Lung microvascular endothelial cell (primary cell): Measurements from ENCODE around the gene TP53BP2. TPM values are rescaled to one million over a fixed set of nuclear protein-coding genes. Genes with fewer than 3 reads are reported as not detected.
A peak's percentile ranks its signal among the peaks of the same experiment; 100 is the strongest.
"Not testable (repeated sequence)": the region's sequence is repeated elsewhere in the genome, so short reads cannot be mapped to it uniquely, and the experiment has no call there.

Experiments
- DNase-seq, 2 donors: peaks; one replicate each; pipeline versions ENCODE4 v3.0.0 to v3.0.0-alpha.2; 2010; ENCODE audit warnings: low read depth in 2 of 2
- total RNA-seq: library from RNA; depleted of rRNA; stranded (reverse); fragments of >200 nt; gene quantifications from 2 replicates; pipeline ENCODE4 v1.2.1, GENCODE V29; 2014

Gene TP53BP2
- total RNA-seq, 1 donor from 2014 or later = 21.8 TPM

DNA sequence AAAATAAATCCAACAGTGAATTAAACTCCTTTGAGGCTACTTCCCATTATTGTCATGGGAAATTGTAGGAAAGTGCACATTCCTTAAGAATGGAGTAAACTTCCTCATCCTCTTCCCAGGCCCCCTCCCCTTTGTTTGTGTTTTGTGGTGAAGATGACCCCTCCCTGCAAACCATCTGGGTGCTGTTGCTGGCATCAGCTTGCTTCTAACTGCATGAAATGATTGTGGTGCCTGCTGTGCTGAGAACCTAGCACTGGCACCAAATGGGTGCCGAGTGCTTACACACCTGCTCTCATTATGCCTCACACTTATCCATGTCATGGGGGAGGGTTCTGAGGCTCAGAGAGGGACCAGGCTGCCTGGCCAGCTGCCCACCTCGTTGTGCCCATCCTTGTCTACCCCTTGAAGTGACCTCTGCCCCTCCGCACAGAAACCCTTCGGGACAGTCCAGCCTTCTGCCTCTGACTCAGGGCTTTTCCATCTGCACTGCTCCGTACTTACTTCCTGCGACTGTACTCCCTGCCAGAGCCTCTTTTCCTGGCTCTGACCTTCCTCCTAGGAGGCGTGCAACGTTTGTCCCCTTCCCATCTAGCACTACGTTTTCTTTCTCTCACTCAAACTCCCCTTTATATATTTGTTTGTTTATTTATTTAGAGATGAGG, 102.8 kb downstream of the TP53BP2 start:
- peak; percentile 39 to 75 for DNase-seq

DNA sequence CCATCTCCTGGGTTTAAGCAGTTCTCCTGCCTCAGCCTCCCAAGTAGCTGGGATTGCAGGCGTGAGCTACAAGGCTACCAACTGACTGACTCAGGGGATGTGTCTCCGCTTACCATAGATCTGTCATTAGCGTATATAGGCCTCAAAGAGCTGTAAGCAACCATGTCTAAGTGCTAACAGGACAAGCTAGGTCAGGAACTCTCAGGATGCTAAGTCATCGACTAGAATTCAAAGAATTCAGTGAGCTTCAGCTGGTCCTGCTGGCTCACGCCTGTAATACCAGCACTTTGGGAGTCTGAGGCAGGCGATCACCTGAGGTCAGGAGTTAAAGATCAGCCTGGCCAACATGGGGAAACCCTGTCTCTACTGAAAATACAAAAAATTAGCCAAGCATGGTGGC, 103.9 kb downstream of the TP53BP2 start:
- peak in 1 of 2 donors; percentile 88 for DNase-seq

- DNase-seq = not testable (repeated sequence)
Measured at GRCh38 chr1:223740038-223740736, 105.6 kb downstream of the TP53BP2 start.

- peak; percentile 56 to 58 for DNase-seq
Measured at GRCh38 chr1:223739366-223740037, 106.2 kb downstream of the TP53BP2 start.

DNA sequence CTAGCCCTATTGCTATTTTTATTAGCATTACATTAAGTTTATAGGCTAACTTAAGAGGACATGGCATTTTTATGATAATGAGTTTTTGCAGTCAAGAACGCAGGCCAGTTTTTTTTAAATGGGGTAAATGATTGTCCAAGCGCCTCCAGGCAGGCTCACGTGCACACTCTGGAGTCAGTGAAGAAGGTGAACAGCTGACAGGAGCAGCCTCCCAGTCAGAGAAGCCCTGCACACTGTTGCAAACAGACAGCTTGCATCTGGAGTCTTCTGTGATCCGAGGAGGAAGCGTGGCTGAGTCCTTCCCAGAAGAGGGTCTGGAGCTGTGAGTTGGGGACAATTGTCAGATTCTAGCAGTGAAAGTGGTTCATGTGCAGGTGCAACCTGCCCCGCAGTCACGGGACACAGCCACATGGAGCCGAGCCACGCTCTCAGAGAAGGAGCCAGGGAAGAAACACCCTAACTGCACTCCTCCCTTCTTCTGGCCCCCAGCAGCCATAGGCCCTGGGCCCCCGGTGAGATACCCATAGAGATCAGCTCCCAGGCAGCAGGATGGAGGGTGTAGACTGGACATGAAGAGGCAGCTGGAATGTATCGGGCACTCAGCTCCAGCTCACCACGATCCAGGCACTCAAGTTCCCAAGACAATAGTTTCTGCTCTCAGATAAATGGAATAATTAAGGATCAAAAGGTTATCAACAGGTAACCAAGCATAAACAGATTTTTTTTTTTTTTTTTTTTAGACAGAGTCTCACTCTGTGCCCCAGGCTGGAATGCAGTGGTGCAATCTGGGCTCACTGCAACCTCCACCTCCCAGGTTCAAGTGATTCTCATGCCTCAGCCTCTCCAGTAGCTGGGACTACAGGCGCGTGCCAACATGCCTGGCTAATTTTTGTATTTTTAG, 107.0 kb downstream of the TP53BP2 start:
- DNase-seq = no peak

DNA sequence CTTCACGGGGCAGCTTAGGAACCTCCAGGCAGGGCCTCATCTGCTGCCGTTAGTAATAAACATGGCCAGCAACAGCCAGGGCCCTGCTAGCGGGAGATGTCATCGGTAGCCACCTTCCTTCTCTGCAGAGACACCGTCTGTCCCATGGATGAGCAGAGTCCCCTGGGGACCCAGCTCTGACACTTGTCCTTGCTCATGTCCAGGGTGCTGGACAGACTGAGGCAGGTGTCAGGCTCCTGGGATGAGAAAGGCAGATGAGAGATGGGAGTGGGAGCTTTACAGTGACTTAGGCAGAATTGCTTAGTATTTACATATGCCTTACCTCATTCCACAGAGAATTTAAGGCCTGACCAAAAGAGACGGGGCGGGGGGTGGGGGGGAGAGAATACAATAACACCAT, 108.4 kb downstream of the TP53BP2 start:
- DNase-seq = no peak

GRCh38 chr1:223736638-223737037, 109.1 kb downstream of the TP53BP2 start:
- DNase-seq = not testable (repeated sequence)

DNA sequence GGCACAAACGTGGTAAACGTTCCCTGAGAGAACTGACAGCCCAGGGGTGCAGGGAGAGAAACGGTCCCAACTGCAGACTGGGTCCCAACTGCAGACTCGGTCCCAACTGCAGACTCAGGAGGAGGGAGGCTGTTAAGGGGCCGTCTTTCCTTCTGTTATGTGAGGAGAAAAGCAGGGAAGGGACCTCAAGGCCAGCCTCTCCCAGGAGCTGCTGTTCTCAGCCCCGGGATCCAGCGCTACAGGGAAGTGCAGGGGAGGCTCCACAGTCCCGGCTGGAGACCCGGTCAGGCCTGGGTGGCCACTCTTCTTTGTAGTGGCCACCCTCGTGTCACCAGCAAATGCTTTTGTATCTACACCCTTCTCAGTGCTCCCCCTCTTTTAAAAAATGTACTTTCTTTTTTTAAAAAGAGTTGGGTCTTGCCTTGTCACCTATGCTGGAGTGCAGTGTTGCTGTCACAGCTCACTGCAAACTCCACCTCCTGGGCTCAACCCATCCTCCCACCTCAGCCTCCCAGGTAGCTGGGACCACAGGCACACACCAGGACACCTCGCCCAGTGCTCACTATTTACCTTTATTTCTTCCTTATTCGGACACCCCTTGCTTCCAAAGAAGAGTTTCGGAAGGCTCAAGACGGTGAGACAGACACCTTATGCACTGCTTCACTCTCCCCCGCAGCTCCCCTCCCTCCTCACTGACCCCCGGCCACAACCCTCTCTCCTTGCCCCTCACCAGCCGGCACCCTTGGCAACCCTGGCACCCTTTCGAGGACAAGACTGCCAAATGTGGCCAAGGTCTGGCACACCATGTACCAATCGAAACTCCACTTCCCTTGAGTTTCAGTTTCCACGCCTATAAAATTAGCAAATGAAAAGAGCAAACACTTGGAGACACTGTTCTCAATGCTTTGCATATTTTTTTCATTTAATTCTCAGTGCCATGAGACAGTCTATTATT, 111.6 kb downstream of the TP53BP2 start:
- DNase-seq = no peak

- DNase-seq = peak; percentile 58 to 78
Measured at GRCh38 chr1:223732993-223733798, 112.6 kb downstream of the TP53BP2 start.

GRCh38 chr1:223731133-223731770, 114.5 kb downstream of the TP53BP2 start:
- DNase-seq = peak; percentile 42 to 91

- DNase-seq = no peak
Measured at GRCh38 chr1:223730479-223731132, 115.1 kb downstream of the TP53BP2 start.

DNA sequence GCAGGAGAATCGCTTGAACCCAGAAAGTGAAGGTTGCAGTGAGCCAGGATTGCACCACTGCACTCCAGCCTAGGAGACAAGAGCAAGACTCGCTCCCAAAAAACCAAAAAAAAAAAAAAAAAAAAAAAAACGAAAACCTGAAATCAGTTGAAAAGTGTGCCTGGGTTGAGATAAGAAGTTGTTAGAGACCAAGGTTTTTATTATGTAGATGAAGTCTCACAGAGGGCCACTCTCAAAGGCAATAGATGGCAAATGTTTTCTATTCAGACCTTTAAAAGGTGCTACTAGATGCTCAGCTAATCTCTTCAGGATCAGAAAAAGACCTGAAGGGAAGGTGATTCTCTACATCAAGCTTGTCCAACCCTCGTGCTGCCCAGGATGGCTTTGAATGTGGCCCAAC, 115.8 kb downstream of the TP53BP2 start:
- no peak for DNase-seq

Other genes starting within 250 kb of the TP53BP2 start
- gene CAPN8, start 180.2 kb downstream of the TP53BP2 start, total RNA-seq = not detected in 2 replicates
- 138 and 217 TPM in 2 replicates for gene CAPN2, start 133.4 kb downstream of the TP53BP2 start, total RNA-seq